HG03442 (cell line): ENCODE results near the gene SCUBE3.

Experiments
- ATAC-seq: cut with Tn5 transposase; IDR thresholded peaks from one replicate; pipeline ENCODE4 v1.9.1; 2021; ENCODE audit warnings: mild to moderate bottlenecking, moderate library complexity; ENCODE audit not compliant: unreplicated experiment

Gene SCUBE3

DNA sequence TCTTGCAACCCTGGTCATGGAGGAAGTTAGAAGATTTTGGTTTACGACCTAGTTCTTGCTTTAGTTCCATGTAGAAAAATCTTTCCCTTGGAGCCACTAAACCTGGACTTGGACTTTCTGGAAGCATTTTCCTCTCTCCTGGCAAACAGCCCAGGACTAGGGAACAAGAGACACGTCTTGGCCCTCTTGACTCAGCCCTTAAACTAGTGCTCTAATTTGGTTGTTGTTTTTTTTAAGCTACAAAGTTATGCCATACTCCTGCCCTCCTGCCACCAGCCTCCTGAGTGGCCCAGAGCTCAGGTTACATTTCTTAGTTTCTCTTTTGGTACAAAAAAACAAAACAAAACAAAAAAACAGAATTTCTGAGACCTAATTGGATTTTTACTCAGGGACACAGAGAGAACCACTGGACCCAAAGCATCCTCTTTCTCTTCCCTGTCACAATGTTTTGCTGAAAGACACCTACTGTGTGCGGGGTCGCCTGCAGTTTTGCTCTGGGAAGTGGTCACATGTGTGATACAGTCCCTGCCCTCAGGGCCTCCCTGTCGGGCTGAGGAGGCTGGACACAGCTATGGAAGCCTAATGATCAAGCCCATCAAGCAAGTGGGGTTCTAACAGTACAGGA is 32.3 kb upstream of the SCUBE3 start:
- no peak for ATAC-seq

DNA sequence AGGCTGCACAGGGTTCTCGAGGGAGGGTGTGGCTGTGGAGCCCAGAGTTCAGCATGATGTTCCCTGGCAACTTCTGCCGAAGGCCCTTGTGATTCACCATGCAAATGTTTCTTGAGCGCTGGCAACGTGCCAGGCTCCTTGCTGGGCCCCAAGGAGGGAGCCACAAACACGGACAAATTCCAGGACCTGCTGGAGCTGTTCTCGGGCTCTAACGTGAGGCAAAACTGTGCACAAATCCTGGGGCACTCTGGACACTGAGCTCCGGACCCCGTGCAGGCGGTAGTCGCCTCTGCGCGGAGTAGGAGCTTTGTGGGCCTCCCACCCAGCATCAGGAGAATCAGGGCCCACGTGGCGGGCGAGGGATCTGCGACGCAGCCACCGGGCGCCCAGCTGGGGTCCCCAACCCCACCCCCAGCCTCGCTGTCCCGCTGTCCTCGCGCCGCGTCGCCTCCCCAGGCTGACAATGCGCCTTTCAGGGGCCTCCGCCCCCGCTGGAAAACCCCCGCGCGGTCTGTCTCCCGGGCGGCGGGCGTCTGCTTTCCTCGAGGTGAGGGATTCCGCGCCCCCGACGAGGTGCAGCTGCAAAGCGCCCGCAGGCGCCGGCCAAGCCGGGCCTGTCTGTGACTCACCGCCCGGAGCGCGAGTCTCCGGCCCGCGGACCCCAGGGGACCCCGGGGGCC is 31.7 kb upstream of the SCUBE3 start:
- no peak for ATAC-seq

DNA sequence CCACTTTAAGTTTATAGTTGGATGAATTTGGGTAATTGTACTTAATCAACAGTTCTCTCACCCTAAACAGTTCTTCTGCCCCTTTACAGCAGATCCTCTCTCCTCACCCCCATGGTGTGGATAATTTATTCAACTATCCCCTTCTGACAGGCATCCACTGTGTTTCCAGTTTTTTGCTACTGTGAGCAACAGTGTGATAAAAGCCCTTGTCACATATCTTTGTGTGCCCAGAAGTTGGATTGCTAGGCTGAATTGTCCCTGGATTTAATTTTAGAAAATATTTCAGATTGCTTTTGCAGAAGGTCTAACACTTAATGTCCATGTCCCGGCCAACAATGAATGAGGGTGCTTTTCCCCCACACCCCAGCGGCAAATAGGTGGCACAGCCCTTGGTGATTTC is 30.5 kb upstream of the SCUBE3 start:
- no peak for ATAC-seq

DNA sequence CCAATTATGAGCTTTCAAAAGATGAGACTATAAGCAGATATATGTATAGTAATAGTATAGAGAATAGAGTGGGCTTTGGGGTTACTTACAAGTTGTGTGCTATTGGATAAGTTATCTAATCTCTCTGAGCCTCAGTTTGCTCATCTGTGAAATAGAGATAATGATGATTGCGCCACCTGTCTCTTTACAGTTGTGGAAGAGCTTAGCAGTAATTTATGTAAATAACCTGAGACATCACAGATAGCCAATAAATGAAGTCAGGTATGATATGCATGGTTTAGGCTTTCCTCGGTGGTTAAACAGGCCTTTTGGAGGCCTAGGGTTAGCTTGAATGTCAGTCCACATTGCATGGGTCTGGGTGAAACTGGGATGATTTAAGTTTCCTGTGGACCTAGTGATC is 29.8 kb upstream of the SCUBE3 start:
- ATAC-seq, result no peak

DNA sequence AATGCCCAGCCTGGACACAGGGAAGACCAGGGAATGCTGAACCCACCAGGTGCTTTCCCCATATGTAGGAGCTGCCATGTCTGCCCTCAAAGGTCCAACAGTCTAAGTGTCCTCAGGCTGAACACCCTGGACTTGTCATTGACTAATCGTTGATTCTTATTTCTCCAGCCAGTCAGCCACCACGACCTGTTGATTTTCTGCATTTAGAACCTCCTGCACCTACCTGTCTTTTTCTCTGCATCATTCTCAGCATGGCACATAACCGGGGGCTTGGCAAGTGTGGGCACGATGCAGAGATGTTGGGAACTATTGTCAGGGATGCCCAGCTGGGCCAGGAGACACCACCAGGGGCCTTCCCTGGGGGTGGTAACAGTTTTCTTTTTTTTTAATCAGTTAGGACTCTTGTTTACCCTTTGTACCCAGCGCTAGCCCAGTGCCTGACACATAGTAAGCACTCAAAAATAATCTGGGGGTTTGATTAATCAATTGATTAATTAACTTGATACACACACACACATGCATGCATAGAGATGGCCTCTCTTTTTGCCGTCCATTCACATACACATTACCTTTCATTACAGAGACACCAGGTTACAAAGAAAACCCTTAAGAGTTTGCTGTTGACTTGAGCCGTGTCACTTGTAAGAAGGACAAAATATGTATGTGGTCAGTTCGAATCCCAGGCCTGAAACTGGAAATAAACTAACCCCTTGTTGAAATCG is 29.0 kb upstream of the SCUBE3 start:
- ATAC-seq, result no peak

DNA sequence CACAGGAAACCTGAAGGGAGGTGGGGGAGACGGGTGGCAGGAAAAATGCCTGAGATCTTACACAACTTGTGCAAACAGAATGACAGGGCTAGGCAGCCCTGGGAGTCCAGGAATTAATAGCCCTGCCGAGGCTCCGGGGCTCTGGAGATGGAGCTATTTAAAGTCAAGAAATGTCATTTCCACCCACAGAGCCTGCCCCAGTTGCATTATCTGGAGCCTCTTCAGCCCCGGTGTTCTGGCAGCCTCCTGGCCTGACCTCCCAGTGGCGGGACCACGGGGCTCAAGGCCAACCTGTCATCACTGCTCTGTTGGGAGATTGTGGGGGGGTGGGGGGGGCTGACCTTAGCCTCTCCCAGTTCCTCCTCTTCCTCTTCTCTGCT is 28.5 kb upstream of the SCUBE3 start:
- no peak for ATAC-seq

DNA sequence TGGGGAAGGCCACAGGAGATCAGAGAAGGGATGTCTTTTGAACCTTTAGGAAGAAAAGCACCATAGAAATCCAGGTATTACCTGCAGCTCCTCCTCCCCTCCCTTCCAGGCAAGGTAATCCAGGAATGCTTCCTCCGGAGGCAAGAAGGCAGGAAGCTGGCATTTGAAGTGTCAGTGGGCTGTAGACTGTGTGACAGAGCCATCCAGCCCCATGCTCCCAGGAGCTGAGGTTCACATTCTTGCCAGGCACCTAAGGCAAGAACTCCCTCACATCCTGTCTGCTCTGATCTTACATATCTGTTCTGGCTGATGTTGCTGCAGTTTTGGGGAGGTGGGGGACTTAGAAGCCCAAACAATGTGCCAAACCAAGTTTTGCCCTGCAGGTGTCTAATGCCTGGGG is 27.8 kb upstream of the SCUBE3 start:
- ATAC-seq, result no peak

DNA sequence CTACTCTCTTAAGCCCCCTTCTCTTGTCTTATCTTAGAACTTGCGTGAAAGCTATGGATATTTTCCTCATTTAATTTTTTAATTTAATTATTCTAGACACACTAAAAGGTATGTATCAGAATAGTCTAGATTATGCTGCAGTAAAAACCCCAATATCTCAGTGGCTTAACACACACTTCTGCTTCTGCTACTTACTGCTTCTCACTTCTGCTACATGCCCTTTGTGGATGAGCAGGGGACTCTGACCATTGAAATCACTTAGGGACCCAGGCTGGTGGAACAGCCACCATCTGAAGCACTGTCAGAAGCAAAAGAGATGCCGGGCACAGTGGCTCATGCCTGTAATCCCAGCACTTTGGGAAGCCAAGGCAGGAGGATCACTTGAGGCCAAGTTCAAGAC is 27.2 kb upstream of the SCUBE3 start:
- ATAC-seq, result no peak

DNA sequence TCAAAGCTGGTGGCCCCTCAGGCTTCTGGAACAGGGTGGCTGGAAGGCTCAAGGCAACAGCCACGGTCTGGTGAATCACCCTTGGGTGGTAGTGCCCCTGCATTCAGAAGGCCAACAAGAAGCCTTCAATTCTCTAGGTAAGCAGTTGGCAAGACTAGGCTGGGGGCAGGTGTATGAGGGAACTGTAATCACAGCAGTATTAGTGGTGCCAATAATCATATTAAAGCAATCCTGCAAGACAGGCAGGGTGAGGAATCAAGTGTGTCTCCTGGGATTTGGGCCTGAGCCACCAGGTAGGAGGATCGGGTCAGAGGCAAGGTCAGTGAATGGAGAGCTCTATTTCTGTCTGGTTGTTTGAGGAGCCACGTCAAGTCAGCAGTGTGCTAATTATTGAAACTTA is 24.9 kb upstream of the SCUBE3 start:
- no peak for ATAC-seq

DNA sequence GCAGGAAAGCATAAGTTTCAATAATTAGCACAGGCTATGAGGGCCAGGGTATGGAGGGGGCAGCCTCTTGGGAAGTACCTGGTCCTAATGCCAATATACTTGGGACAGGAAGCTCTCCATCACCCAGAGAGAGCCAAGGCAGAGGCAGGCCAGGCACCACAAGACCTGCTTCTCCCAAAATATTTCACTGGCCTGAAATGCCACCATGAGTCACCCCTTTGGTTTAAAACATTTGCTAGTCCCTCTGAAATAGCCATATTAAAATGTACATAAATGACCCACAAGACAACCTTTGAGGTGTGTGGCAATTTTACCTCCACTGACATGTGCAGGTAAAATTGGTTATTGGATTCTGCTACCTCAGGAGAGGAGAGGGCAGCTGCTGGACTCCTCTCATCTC is 23.4 kb upstream of the SCUBE3 start:
- ATAC-seq, result no peak

DNA sequence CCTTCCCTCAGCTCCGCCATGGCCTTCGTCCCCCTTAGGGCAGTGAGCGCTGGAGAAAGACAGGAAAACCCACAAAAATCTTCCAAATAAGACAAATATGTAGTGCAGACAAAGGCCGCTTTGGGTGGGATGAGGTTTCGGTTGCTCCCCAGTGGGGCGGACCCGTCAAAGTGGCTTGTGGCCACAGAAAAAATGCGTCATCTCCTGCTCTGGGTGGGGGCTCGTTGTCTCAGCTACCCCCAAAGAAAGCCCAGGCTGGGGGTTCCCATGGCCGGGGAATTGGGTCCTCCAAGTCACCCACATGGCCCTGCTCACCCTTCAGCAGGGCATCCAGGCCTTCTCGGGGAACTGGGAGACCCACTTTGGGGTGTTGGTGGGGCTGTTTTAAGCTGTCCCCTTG is 21.9 kb upstream of the SCUBE3 start:
- ATAC-seq, result no peak

DNA sequence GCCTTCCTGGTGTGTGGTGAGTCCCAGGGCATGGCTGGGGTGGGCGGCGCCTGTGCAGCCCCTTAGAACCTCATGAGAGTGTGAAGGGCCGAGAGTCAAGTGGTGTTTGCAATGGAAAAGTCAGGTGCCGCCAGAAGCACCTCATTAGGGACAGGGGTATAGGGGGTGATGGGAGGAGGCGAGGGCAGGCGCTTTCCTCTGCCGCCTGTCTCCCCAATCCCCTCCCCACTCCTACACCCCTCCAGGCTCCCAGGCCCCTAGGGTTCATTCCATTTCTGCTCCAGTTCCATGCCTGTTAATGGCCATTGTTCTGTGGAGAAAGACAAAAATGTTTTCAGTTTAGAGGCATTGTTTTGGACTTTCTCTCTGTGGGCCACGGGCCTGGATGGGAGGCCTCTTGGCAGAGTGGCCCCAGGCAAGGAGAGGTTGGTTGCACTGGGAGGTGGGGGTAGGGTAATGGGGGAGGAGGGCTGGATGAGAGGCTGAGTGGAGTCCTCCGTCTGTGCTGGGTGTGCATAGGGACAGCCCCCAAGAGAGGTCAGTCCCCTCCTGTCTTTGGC is 21.4 kb upstream of the SCUBE3 start:
- ATAC-seq, result no peak

DNA sequence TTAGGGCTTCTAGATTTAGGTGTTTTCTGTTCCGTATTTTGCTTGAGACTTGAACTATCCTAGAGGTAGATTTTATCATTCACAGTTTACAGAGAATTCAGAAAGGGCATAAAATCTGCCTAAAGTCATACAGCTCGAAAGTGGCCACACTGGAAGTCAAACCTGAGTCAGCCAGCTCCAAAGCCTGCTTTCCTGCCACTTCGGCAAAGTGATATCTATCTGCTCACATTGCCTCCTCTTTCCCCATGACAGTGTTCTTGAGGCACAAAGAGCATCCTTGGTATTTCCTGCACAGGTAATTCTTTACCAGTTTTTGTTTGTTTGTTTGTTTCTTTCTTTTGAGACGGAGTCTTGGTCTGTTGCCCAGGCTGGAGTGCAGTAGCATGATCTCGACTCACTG is 19.4 kb upstream of the SCUBE3 start:
- ATAC-seq, result no peak

DNA sequence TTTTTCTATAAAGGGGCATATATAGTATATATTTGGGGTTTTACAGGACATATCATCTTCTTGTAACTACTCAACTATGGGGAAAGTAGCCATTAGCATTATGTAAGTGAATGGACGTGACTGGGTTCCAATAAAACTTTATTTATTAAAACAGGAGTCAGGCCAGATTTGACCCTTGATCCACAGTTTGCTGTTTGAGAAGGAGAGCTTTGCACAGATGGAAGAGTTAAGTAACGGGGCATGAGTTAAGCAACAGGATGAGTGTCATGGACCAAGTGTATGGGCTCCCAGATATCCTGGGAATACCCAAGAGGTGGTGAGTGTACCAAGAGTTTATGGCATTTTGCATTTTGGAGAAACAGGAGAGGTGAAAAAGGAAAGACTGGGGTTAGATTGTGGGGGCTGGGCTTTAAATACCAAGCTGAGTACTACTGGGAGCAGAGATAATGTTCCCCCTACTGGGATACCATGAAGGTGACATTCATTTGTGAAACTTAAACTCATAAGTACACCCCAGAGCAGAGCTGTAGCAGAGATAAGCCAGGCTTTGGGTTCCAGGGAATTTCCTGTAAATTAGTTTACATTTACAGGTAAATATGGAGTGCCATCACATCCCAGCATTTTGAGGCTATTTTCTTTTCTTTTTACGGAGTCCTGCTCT is 18.5 kb upstream of the SCUBE3 start:
- no peak for ATAC-seq

DNA sequence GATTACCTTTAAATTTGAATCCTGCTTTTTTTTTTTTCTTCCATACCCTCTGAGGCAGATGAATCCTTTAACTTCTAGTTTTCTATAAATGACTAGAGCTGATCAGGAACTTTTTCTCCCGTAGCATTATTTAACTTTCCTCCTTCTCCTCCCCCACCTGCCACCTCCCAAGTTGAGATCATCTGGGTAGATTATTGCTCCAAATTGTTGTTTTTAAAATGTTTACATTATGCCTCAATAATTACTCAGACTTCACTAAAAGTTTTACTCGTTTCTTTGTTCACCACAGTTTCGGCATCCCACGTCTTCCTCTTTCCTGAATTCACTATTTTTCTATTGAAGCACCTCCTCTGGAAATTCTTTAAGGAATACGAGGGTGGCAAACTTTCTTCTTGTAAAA is 16.6 kb upstream of the SCUBE3 start:
- no peak for ATAC-seq

DNA sequence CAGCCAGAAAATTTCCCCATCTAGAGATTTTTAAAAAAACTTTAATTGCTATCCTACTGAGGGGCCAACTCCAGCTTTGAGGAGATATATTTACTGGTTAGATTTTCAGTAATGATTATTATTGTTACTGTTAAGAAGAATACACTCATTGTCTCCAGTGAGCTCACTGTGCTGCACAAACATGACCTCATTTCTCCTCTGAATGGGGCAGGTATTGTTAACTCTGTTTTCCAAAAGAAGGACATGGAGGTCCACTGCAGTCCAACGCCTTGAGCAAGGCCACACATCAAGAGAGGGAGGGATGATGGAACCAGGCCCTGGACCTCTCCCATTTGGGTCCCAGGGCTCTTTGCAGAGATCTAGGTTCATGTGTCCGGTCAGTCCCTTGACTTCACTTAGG is 13.9 kb upstream of the SCUBE3 start:
- ATAC-seq, result no peak

DNA sequence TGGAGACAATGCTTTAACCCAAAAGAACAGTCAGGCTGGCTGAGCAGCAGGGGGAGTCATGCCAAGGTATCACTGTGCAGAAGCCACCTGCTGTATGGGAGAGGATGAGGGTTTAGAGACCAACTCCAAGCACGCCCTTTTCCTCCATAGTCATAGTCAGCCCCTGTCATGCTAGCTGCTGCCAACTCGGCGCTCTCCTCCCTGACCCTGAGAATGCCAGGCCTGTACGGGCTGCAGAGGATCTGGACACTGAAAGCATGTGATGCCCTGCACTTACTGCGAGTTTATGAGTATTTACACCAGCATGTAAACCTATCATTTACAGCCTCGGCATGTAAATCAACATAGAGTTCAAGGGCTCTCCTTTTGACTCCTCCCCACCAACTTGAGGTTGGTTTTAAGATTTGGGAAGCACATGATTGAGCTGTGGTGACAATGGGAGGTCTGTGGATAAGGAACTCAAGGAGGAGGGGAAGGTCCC is 11.7 kb upstream of the SCUBE3 start:
- no peak for ATAC-seq

DNA sequence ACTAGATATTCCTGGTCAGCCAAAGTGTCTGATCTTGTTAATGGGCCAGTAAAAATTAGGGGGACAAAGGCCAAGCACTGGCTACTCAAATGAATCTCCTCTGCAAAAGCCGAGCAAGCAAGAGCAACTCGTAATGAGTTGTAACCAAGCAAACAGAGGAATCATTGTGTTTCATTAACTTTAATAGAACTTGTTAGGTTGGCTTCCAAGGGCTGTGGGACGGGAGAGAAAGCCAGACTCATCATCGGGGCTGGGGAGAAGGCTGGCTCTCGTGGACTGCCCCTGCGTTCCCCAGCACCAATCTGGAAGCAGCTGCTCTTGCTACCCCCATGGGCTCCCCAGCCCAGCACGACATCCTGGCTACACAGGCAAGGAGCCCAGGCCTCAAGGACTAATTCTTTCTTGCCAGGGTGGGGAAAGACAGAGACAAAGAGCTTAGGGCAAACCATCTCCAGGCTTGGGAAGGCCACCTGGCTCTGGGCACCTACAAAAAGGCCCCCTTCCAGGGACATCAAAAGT is 10.5 kb upstream of the SCUBE3 start:
- no peak for ATAC-seq

DNA sequence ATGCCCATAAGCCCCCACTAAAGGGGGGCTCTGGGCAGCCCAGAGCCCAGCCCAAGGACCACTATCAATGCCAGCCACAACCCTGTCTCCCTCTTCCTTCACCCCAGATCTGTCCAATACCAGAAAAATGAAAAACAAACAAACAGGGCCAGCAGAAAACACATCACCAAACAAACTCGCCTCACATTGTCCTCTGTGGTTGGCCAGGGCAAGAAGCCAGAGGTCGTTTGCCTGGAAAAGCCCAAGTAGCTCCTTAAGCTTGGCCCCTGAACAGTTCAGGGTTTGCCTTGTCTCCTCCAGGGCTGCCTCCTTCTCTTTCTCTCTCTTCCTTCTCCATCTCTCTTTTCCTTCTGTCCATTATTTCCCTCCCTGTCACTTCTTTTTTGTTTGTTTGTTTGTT is 10.1 kb upstream of the SCUBE3 start:
- ATAC-seq, result no peak

DNA sequence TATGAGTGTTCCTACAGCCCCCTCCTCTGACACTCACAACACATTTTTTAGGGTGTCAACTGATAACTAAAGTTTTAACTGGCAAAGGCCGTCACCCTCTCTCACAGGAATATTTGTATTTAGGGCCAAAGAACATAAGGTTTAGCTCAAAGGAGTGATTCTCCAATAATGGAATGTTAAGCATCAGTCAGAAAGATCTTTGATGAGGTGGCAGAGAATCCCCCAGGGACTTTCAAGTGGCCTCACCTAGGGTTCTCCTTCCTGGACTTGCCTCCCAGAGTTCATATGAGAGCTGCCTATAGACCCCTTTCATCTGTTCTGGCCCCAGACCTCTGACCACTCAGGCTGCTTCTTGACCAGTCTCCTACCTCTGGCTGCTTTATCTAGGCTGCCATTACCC is 7.4 kb upstream of the SCUBE3 start:
- no peak for ATAC-seq

DNA sequence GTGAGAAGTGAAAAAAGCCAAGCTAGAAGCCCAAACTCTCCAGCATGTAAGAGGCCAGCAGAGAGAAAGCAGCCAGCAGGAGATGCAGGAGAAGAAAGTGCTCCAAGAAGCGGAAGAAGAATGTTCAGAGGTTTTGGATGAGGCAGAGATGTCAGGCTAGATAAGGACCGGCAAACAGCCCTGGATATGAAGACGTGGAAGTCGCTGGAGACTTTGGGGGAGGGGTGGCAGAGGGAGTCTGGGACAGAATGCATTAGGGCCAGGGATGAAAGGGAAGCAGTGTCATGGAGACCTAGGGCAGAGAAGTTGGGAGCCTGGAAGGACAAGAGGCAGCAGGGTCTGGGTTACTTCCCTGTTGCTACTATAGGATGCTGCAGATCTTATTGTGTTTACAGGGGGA is 5.3 kb upstream of the SCUBE3 start:
- no peak for ATAC-seq
